SK-N-SH treated with all-trans-retinoic acid at 6 μM for 48 hours (cell line): Measurements from ENCODE around the gene SAMD4A.

ENCODE experiments used
- ATAC-seq: fragments of 200-7000 bp; cut with Tn5 transposase; 3 replicates; pipeline ENCODE4 v1.9.1; 2020; ENCODE audit warnings: mild to moderate bottlenecking, moderate library complexity
- ARNTL ChIP-seq: fragments of 450-650 bp; formaldehyde crosslinking; IDR thresholded peaks from 2 replicates; pipeline ENCODE4 v1.5.0; 2020; ENCODE audit warnings: low read depth, mild to moderate bottlenecking, moderate library complexity, borderline replicate concordance
- BACH2 ChIP-seq: fragments of 250-450 bp; sonication (Bioruptor Pico); IDR thresholded peaks from 2 replicates; pipeline ENCODE4 v1.9.0; 2021; ENCODE audit warnings: mild to moderate bottlenecking, borderline replicate concordance
- CREB5 ChIP-seq: fragments of 250-450 bp; sonication (Bioruptor Pico); IDR thresholded peaks from 2 replicates; pipeline ENCODE4 v1.5.1; 2020; ENCODE audit warnings: low read depth, mild to moderate bottlenecking, moderate library complexity
- CSRNP3 ChIP-seq: fragments of 250-450 bp; sonication (Bioruptor Pico); IDR thresholded peaks from 2 replicates; pipeline ENCODE4 v1.5.1; 2021; ENCODE audit warnings: mild to moderate bottlenecking, moderate library complexity
- ESRRG ChIP-seq: fragments of 250-450 bp; sonication (Bioruptor Pico); IDR thresholded peaks from 2 replicates; pipeline ENCODE4 v1.6.1; 2021; ENCODE audit warnings: mild to moderate bottlenecking
- GLIS3 ChIP-seq: fragments of 250-450 bp; sonication (Bioruptor Pico); IDR thresholded peaks from 2 replicates; pipeline ENCODE4 v1.5.0; 2020; ENCODE audit warnings: mild to moderate bottlenecking, moderate library complexity
- ISL1 ChIP-seq: fragments of 250-450 bp; sonication (Bioruptor Pico); IDR thresholded peaks from 2 replicates; pipeline ENCODE4 v2.1.2; 2022; ENCODE audit warnings: mild to moderate bottlenecking, moderate library complexity
- OSR1 ChIP-seq: fragments of 250-450 bp; sonication (Bioruptor Pico); IDR thresholded peaks from 2 replicates; pipeline ENCODE4 v1.8.0; 2022; ENCODE audit warnings: moderate library complexity, mild to moderate bottlenecking, inconsistent platforms
- PATZ1 ChIP-seq: fragments of 250-450 bp; sonication (Bioruptor Pico); IDR thresholded peaks from 2 replicates; pipeline ENCODE4 v1.8.0; 2020; ENCODE audit warnings: mild to moderate bottlenecking, moderate library complexity, borderline replicate concordance
- POU6F1 ChIP-seq: fragments of 250-450 bp; sonication (Bioruptor Pico); IDR thresholded peaks from 2 replicates; pipeline ENCODE4 v1.8.0; 2021; ENCODE audit warnings: low read depth, mild to moderate bottlenecking, moderate library complexity, borderline replicate concordance
- PPARA ChIP-seq: fragments of 250-450 bp; sonication (Bioruptor Pico); IDR thresholded peaks from 2 replicates; pipeline ENCODE4 v1.5.0; 2020; ENCODE audit warnings: mild to moderate bottlenecking, borderline replicate concordance
- RARB ChIP-seq: fragments of 250-450 bp; sonication (Bioruptor Pico); IDR thresholded peaks from 2 replicates; pipeline ENCODE4 v1.8.0; 2021; ENCODE audit warnings: mild to moderate bottlenecking, moderate library complexity
- SNAI2 ChIP-seq: fragments of 250-450 bp; sonication (Bioruptor Pico); IDR thresholded peaks from 2 replicates; pipeline ENCODE4 v1.5.0; 2020; ENCODE audit warnings: mild to moderate bottlenecking, moderate library complexity
- TCF4 ChIP-seq: fragments of 250-450 bp; sonication (Bioruptor Pico); IDR thresholded peaks from 2 replicates; pipeline ENCODE4 v1.8.0; 2021; ENCODE audit warnings: mild to moderate bottlenecking, moderate library complexity, borderline replicate concordance
- TSHZ2 ChIP-seq: fragments of 250-450 bp; sonication (Bioruptor Pico); IDR thresholded peaks from 2 replicates; pipeline ENCODE4 v1.5.0; 2020; ENCODE audit warnings: mild to moderate bottlenecking, moderate library complexity
- ZC3H10 ChIP-seq: fragments of 250-450 bp; sonication (Bioruptor Pico); IDR thresholded peaks from 2 replicates; pipeline ENCODE4 v1.5.1; 2021; ENCODE audit warnings: mild to moderate bottlenecking, moderate library complexity
- ZFP3 ChIP-seq: fragments of 250-450 bp; sonication (Bioruptor Pico); IDR thresholded peaks from 2 replicates; pipeline ENCODE4 v1.5.0; 2020; ENCODE audit warnings: mild to moderate bottlenecking, moderate library complexity
- ZFP30 ChIP-seq: fragments of 450-650 bp; formaldehyde crosslinking; IDR thresholded peaks from 2 replicates; pipeline ENCODE4 v1.5.0; 2022; ENCODE audit warnings: mild to moderate bottlenecking, moderate library complexity
- ZNF565 ChIP-seq: fragments of 450-650 bp; formaldehyde crosslinking; conservative IDR thresholded peaks from 2 replicates; pipeline ENCODE4 v1.5.0; 2020; ENCODE audit warnings: low read depth, mild to moderate bottlenecking, moderate library complexity
- ZNF70 ChIP-seq: fragments of 450-650 bp; formaldehyde crosslinking; IDR thresholded peaks from 2 replicates; pipeline ENCODE4 v1.5.0; 2020; ENCODE audit warnings: mild to moderate bottlenecking, moderate library complexity
- ZNF8 ChIP-seq: fragments of 450-650 bp; formaldehyde crosslinking; IDR thresholded peaks from 2 replicates; pipeline ENCODE4 v1.5.0; 2020; ENCODE audit warnings: mild to moderate bottlenecking, moderate library complexity

Gene SAMD4A

GRCh38 chr14:54538055-54538454 lies 28.9 kb upstream of the SAMD4A start:
- TF ChIP-seq BACH2 (CRISPR knock-in tag) = no peak
- no peak for TF ChIP-seq OSR1 (CRISPR knock-in tag)
- TF ChIP-seq ISL1 (CRISPR knock-in tag) = no peak
- TF ChIP-seq ZFP3 (CRISPR knock-in tag) = no peak
- TF ChIP-seq ZNF565 (CRISPR knock-in tag) = no peak
- TF ChIP-seq ZNF8 (CRISPR knock-in tag) = no peak
- no peak for TF ChIP-seq TCF4 (CRISPR knock-in tag)
- TF ChIP-seq GLIS3 (CRISPR knock-in tag) = no peak
- no peak for TF ChIP-seq PATZ1 (CRISPR knock-in tag)
- no peak for TF ChIP-seq RARB (CRISPR knock-in tag)
- TF ChIP-seq PPARA (CRISPR knock-in tag) = no peak
- TF ChIP-seq CSRNP3 (CRISPR knock-in tag) = no peak
- ATAC-seq = no peak

- no peak for ATAC-seq
- TF ChIP-seq POU6F1 (no peak), PPARA (CRISPR knock-in tag) (no peak), ZC3H10 (CRISPR knock-in tag) (no peak), SNAI2 (CRISPR knock-in tag) (no peak), CSRNP3 (CRISPR knock-in tag) (no peak), ARNTL (CRISPR knock-in tag) (no peak), TSHZ2 (CRISPR knock-in tag) (no peak), ESRRG (CRISPR knock-in tag) (no peak), GLIS3 (CRISPR knock-in tag) (no peak), OSR1 (CRISPR knock-in tag) (no peak), CREB5 (no peak), ZFP30 (CRISPR knock-in tag) (no peak), ZNF70 (CRISPR knock-in tag) (no peak), PATZ1 (CRISPR knock-in tag) (no peak), ZFP3 (CRISPR knock-in tag) (no peak), TCF4 (CRISPR knock-in tag) (no peak), BACH2 (CRISPR knock-in tag) (no peak)
Observed at GRCh38 chr14:54547583-54547982, 19.3 kb upstream of the SAMD4A start.
